Activated T-helper 1 cell treated with anti-CD3 and anti-CD28 coated beads, Interleukin-2, amount 50 U/mL, for 16 hours (primary cell): ENCODE data around the gene RUVBL2.
A peak's percentile ranks its signal among the peaks of the same experiment; 100 is the strongest.

ENCODE experiments used
- DNase-seq, 2 donors: peaks; one replicate each; pipeline ENCODE4 v3.0.0-alpha.2; 2020; ENCODE audit warnings: low read depth in 1 of 2, low spot score in 1 of 2

Gene RUVBL2

GRCh38 chr19:48993175-48994034 lies at the start of gene RUVBL2, which contains the start of gene GYS1:
Gene RUVBL2 (plus strand): TSS chr19:48993887. CDS start chr19:48993912, 25 bp downstream.
Gene GYS1 (minus strand): TSS chr19:48993309. CDS start chr19:48993112, 197 bp downstream.
- peak; percentile 98 to 99 for DNase-seq

- DNase-seq = no peak
Observed at GRCh38 chr19:48945415-48945814, 48.3 kb upstream of the RUVBL2 start.

GRCh38 chr19:48945817-48946216 lies 47.9 kb upstream of the RUVBL2 start:
- no peak for DNase-seq

GRCh38 chr19:48946463-48947257 lies 47.0 kb upstream of the RUVBL2 start:
- DNase-seq = no peak

GRCh38 chr19:48947258-48947542 lies 46.5 kb upstream of the RUVBL2 start:
- no peak for DNase-seq

GRCh38 chr19:48950159-48950558 lies 43.5 kb upstream of the RUVBL2 start:
- no peak for DNase-seq

- no peak for DNase-seq
Observed at GRCh38 chr19:48950830-48951519, 42.7 kb upstream of the RUVBL2 start.

- no peak for DNase-seq
Observed at GRCh38 chr19:48953141-48953540, 40.5 kb upstream of the RUVBL2 start.

- no peak for DNase-seq
Observed at GRCh38 chr19:48953990-48954594, 39.6 kb upstream of the RUVBL2 start.

- peak; percentile 71 to 85 for DNase-seq
Observed at GRCh38 chr19:48954595-48955307, 38.9 kb upstream of the RUVBL2 start, which contains the start of gene BAX. Gene BAX (plus strand): TSS chr19:48954875. CDS start chr19:48954929, 54 bp downstream.

- DNase-seq = no peak
Observed at GRCh38 chr19:48955308-48955958, 38.3 kb upstream of the RUVBL2 start.

GRCh38 chr19:48958006-48958405 lies 35.7 kb upstream of the RUVBL2 start:
- DNase-seq = no peak

GRCh38 chr19:48959341-48960239 lies 34.1 kb upstream of the RUVBL2 start:
- no peak for DNase-seq

- DNase-seq = no peak
Observed at GRCh38 chr19:48961051-48961649, 32.5 kb upstream of the RUVBL2 start.

- no peak for DNase-seq
Observed at GRCh38 chr19:48961673-48962028, 32.0 kb upstream of the RUVBL2 start.

- DNase-seq = no peak
Observed at GRCh38 chr19:48962029-48962848, 31.4 kb upstream of the RUVBL2 start.

GRCh38 chr19:48962849-48963165 lies 30.9 kb upstream of the RUVBL2 start:
- no peak for DNase-seq
